Parietal lobe (tissue), 2 donors: ENCODE results near the gene DDX20. TPM values are rescaled to one million over a fixed set of nuclear protein-coding genes. Genes with fewer than 3 reads are reported as not detected.

Source experiments
- small RNA-seq: library from RNA; depleted of rRNA; stranded (forward); fragments of <200 nt; gene quantifications from one replicate; pipeline ENCODE3, GENCODE V24; 2014; ENCODE audit warnings: low replicate concordance
- total RNA-seq: library from RNA; depleted of rRNA; stranded (reverse); fragments of >200 nt; gene quantifications from one replicate; pipeline ENCODE4 v1.2.3, GENCODE V29; 2014

Gene DDX20, protein sequence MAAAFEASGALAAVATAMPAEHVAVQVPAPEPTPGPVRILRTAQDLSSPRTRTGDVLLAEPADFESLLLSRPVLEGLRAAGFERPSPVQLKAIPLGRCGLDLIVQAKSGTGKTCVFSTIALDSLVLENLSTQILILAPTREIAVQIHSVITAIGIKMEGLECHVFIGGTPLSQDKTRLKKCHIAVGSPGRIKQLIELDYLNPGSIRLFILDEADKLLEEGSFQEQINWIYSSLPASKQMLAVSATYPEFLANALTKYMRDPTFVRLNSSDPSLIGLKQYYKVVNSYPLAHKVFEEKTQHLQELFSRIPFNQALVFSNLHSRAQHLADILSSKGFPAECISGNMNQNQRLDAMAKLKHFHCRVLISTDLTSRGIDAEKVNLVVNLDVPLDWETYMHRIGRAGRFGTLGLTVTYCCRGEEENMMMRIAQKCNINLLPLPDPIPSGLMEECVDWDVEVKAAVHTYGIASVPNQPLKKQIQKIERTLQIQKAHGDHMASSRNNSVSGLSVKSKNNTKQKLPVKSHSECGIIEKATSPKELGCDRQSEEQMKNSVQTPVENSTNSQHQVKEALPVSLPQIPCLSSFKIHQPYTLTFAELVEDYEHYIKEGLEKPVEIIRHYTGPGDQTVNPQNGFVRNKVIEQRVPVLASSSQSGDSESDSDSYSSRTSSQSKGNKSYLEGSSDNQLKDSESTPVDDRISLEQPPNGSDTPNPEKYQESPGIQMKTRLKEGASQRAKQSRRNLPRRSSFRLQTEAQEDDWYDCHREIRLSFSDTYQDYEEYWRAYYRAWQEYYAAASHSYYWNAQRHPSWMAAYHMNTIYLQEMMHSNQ
- 23.8 TPM for total RNA-seq

GRCh38 chr1:111755331-111756123 lies at the start of gene DDX20:
TSS of gene DDX20 (plus strand) at chr1:111755901. CDS start at chr1:111755925, 24 bp downstream.

DNA sequence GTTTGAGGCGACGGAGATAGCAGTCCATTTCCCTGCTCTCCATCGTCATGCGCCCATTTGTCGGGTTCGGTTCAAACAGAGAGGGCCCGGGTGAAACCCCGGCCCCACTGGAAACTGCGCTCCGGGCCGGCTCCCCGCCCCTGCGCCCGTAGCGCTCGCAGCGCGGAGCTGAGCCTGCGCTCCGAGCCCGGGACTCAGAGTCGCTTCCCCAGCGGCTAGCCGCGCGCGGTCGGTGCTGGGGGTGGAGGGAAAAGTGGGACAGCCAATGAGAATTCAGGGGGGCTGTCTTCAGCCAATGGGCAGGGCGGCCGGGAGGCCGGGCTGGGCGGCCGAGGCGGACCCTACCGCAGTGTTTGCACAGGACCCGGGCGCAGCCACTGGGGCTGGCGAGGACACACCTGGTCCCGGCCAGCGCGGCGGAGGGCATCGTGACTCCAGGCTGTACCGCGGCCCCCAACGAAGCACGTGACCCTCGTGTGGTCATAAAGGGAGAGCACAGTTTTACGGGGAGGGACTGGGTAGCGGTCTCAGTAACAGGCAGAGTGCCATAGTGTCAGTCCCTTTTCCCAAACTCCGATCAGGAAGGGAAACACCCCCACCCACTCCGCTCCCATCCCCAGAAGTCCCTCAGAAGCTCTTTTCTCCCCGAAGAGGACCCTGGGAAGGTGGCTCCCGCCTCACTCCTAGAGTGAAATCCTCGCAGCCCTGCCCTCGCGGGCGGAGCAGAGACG lies 16.3 kb upstream of the DDX20 start, which contains the start of gene INKA2:
INKA2 (minus strand) TSS at position 202 of the 731 bp plus-strand sequence; CDS start at position 49, 153 bp downstream.

Small RNA genes lying within 50 kb of the gene (small RNA-seq; reads per million reads assigned to genes)
- gene INKA2: 0.09 reads per million

Other genes with a start within 250 kb of the DDX20 start
- gene RAP1A, start 136.1 kb upstream of the DDX20 start, total RNA-seq: 21.0 TPM
- 2.8 TPM for gene INKA2, start 16.5 kb upstream of the DDX20 start, total RNA-seq
- 17.5 TPM for gene KCND3, start 233.8 kb downstream of the DDX20 start, total RNA-seq